ENCODE measurements around the gene TMEM255B.

TMEM255B gene

GRCh38 chr13:113758651-113759524, at the start of gene TMEM255B:
Gene TMEM255B (plus strand): TSS chr13:113759226. CDS start chr13:113759270, 44 bp downstream.
- TF ChIP-seq GLIS3 (CRISPR knock-in tag; IDR thresholded peaks at IDR 0.05) = no peak
- TF ChIP-seq CSRNP3 (CRISPR knock-in tag; IDR thresholded peaks at IDR 0.05) = no peak
- TF ChIP-seq OSR1 (CRISPR knock-in tag; IDR thresholded peaks at IDR 0.05) = no peak
- no peak for TF ChIP-seq ZNF8 (CRISPR knock-in tag; IDR thresholded peaks at IDR 0.05)
- peak; percentile 97 for ATAC-seq

GRCh38 chr13:113722921-113723320, 36.1 kb upstream of the TMEM255B start:
- no peak for ATAC-seq
- TF ChIP-seq BACH2 (CRISPR knock-in tag; IDR thresholded peaks at IDR 0.05; ENCODE audit: borderline replicate concordance) = no peak

GRCh38 chr13:113723410-113724015, 35.5 kb upstream of the TMEM255B start:
- TF ChIP-seq ZFP3 (CRISPR knock-in tag; IDR thresholded peaks at IDR 0.05) (no peak), ESRRG (CRISPR knock-in tag; IDR thresholded peaks at IDR 0.05) (no peak), ISL1 (CRISPR knock-in tag; IDR thresholded peaks at IDR 0.05) (no peak), TSHZ2 (CRISPR knock-in tag; IDR thresholded peaks at IDR 0.05) (no peak), PPARA (CRISPR knock-in tag; IDR thresholded peaks at IDR 0.05; ENCODE audit: borderline replicate concordance) (no peak), OSR1 (CRISPR knock-in tag; IDR thresholded peaks at IDR 0.05) (no peak), ZC3H10 (CRISPR knock-in tag; IDR thresholded peaks at IDR 0.05) (no peak), ZNF70 (CRISPR knock-in tag; IDR thresholded peaks at IDR 0.05) (no peak), POU6F1 (CRISPR knock-in tag; IDR thresholded peaks at IDR 0.05; ENCODE audit: borderline replicate concordance, low read depth) (no peak), ZFP30 (CRISPR knock-in tag; IDR thresholded peaks at IDR 0.05) (no peak), SNAI2 (CRISPR knock-in tag; IDR thresholded peaks at IDR 0.05) (no peak), ARNTL (CRISPR knock-in tag; IDR thresholded peaks at IDR 0.05; ENCODE audit: borderline replicate concordance, low read depth) (no peak), GLIS3 (CRISPR knock-in tag; IDR thresholded peaks at IDR 0.05) (no peak), ZNF565 (CRISPR knock-in tag; conservative IDR thresholded peaks at IDR 0.05; ENCODE audit: low read depth) (no peak), TOX (CRISPR knock-in tag; IDR thresholded peaks at IDR 0.05; ENCODE audit: borderline replicate concordance) (no peak)
- ATAC-seq = no peak

GRCh38 chr13:113724016-113724758, 34.8 kb upstream of the TMEM255B start:
- TF ChIP-seq ARNTL (CRISPR knock-in tag; IDR thresholded peaks at IDR 0.05; ENCODE audit: borderline replicate concordance, low read depth) = no peak
- no peak for TF ChIP-seq ZC3H10 (CRISPR knock-in tag; IDR thresholded peaks at IDR 0.05)
- no peak for TF ChIP-seq POU6F1 (CRISPR knock-in tag; IDR thresholded peaks at IDR 0.05; ENCODE audit: borderline replicate concordance, low read depth)
- TF ChIP-seq CSRNP3 (CRISPR knock-in tag; IDR thresholded peaks at IDR 0.05) = no peak
- no peak for TF ChIP-seq OSR1 (CRISPR knock-in tag; IDR thresholded peaks at IDR 0.05)
- peak; percentile 7; the same call in 2 of the 3 replicates for ATAC-seq
